ENCODE data around the gene GABBR2.

Gene GABBR2

DNA sequence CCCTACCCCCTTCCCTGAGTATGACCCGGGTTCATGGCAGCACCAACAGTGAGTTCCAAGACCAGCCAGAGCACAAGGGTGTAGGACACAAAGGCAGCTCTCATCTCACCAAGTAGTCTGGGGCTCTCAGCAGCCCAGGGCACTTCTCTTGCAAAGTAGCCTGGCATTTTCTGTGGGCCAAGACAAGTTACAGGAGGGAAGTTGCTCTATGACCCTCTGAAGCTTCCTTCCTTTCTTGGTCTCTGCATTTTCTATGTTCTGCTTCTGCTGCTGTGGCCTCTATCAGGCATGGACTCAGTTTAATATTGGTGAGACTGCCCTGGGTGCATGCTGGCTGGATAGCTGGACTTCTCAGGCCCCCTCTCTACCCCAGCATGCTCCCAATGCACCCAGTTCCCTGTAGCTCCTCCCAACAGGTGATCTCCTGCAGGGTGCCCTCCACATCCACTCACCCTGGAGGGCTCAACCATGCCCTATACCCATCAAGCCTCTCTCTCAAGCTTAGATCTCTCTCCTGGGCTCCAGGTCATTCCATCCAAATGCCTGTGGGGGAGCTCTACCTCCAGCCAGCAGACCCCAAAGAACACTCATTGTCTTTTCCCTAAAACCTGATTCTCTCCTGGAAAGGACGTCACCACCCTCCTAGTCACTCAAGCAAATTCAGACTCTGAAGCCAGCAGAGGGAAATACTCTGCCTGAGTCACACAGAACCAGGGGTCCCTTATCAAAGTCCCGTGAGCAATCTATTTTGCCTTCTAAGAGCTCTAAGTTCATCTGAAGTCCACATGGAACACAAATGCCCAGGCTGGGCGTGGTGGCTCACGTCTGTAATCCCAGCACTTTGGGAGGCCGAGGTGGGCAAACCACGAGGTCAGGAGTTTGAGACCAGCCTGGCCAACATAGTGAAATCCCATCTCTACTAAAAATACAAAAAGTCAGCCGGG, 467.1 kb downstream of the GABBR2 start:
- no peak for DNase-seq

DNA sequence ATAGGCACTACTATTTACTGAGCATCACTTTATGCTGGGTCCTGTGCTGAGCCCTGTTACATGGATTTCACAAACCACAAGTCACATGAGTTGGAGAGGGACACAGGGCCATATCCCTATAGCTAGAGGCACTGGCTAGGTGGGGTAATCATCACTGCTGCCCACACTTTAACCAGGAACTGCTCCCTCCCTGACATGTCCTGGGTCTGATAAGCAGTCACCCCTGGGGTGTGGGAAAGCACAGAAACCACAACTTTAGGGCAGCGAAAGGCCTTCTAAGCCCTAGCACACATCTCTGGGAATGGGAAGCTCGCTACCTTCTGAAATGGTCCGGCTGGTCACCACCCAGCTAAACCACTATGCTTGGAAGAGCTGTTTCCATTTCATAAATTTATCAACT, 468.3 kb downstream of the GABBR2 start:
- no peak for DNase-seq
